Muscle layer of colon (tissue), 2 donors: ENCODE results near the gene RAPGEF1.

ENCODE experiments used
- H3K27ac ChIP-seq: one replicate; pipeline ENCODE4 v1.7.0; 2013; ENCODE audit warnings: low read depth, mild to moderate bottlenecking, low read length, moderate library complexity
- H3K27me3 ChIP-seq, 2 donors: one replicate each; pipeline ENCODE4 v1.7.0; 2013; ENCODE audit warnings: low read length in 2 of 2, mild to moderate bottlenecking in 2 of 2; ENCODE audit not compliant: insufficient read depth in 2 of 2, control insufficient read depth in 1 of 2
- H3K36me3 ChIP-seq: one replicate; pipeline ENCODE4 v1.7.0; 2013; ENCODE audit warnings: mild to moderate bottlenecking, low read length; ENCODE audit not compliant: insufficient read depth
- H3K4me1 ChIP-seq: one replicate; pipeline ENCODE4 v1.7.0; 2013; ENCODE audit warnings: mild to moderate bottlenecking, low read length; ENCODE audit not compliant: insufficient read depth
- H3K4me3 ChIP-seq, 2 donors: one replicate each; pipeline ENCODE4 v1.7.0; 2013; ENCODE audit warnings: low read length in 2 of 2, low read depth in 1 of 2, mild to moderate bottlenecking in 1 of 2, moderate library complexity in 1 of 2
- H3K9ac ChIP-seq: one replicate; pipeline ENCODE4 v1.7.0; 2013; ENCODE audit warnings: low read length
- H3K9me3 ChIP-seq: one replicate; pipeline ENCODE4 v1.7.0; 2013; ENCODE audit warnings: mild to moderate bottlenecking, low read length
- donor health status: abdominal sarcoma.
- donor health status: Adenocarcinoma of cecum.

Gene RAPGEF1

DNA sequence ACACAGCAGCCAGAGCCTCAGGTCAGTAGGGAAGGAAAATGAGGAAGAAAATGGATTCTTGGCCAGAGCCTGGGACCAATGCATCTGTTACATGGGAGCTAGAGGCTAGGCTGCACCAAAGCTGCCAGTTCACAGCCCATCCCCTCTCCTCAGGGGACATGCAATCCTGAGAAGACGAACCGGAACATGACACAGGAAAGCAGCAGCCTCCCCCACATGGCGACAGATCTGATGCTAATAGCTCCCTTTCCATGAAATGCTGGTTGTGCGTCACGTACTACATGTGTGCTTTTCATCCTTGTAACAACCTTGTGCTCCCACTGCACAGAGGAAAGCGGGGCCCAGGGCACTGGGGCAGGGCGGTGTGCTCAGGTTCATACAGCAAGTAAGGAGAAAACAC lies 127.0 kb downstream of the RAPGEF1 start:
- no peaks in the 10 kb centered on the region for H3K36me3 ChIP-seq
- no peak overlapping the region for H3K27ac ChIP-seq
- no peak overlapping the region for H3K4me3 ChIP-seq
- peaks cover 32% of the 10 kb centered on the region for H3K4me1 ChIP-seq
- H3K9me3 ChIP-seq, result no peaks in the 10 kb centered on the region
- no peaks in the 10 kb centered on the region for H3K27me3 ChIP-seq
- no peak overlapping the region for H3K9ac ChIP-seq

DNA sequence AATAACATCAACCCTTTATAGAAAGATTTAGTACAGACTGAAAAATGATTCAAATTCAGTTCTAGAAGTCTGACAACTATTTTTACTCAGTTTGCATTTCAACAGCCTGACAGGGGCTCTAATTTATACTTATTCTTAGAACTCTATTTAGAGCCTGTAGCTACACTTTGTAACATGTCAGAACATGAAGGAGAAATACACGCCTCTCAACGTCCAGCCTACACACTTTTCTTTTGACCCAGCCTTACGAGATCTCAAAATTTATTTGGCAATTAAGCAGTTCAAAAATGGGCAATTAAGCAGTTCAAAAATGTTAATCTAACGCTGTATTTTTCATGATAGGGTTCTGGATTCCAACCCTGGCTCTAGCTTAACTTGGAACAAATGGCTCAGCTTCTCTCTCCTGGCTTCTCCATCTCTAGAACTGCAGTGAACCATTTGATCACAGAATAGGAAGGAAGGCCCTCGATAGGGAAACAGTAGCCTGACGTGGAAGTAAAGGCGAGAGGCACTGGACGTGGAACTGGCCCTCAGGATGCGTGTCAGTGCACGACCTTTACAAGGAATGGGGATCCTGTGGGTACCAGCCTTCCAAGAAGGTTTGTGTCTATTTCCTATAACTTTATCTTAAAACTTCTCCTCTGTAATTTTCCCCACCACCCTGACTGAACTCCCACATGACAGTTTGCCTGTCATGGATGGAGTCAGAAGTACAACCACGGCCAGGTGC lies 128.1 kb downstream of the RAPGEF1 start:
- Histone ChIP-seq H3K4me3 (no peak overlapping the region), H3K4me1 (peaks cover 42% of the 10 kb centered on the region), H3K9me3 (no peaks in the 10 kb centered on the region), H3K27me3 (no peaks in the 10 kb centered on the region), H3K27ac (no peak overlapping the region), H3K9ac (no peak overlapping the region), H3K36me3 (no peaks in the 10 kb centered on the region)

DNA sequence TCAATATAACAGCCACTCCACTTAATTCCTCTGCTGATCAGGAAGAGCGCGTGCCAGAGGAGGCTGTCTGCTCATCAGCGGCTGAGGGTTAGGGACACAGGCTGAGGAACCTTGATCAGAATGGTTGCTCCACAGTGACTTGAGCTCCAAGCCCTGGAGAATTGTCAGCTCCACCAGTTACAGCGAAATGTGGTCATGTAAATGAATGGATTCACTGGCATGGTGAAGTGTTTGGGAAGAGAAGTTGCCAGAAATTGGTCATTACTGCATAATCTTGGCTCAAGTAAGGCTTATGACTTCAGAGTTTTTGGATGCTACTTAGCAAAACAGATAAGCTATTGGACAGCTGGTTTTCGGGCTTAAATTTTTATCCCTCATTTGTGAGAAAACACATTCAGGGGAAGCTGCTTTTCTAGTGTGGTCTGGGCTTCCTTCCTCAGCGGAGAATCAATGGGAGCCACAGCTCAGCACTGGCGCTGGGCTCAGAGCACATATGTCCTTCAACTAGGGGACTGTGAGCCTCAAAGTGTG lies 129.6 kb downstream of the RAPGEF1 start:
- Histone ChIP-seq H3K4me3 (no peak overlapping the region), H3K4me1 (peaks cover 42% of the 10 kb centered on the region), H3K27ac (peak overlapping the region; percentile 86), H3K27me3 (no peaks in the 10 kb centered on the region), H3K36me3 (peaks cover 7% of the 10 kb centered on the region), H3K9ac (peak overlapping the region; percentile 12), H3K9me3 (no peaks in the 10 kb centered on the region)

DNA sequence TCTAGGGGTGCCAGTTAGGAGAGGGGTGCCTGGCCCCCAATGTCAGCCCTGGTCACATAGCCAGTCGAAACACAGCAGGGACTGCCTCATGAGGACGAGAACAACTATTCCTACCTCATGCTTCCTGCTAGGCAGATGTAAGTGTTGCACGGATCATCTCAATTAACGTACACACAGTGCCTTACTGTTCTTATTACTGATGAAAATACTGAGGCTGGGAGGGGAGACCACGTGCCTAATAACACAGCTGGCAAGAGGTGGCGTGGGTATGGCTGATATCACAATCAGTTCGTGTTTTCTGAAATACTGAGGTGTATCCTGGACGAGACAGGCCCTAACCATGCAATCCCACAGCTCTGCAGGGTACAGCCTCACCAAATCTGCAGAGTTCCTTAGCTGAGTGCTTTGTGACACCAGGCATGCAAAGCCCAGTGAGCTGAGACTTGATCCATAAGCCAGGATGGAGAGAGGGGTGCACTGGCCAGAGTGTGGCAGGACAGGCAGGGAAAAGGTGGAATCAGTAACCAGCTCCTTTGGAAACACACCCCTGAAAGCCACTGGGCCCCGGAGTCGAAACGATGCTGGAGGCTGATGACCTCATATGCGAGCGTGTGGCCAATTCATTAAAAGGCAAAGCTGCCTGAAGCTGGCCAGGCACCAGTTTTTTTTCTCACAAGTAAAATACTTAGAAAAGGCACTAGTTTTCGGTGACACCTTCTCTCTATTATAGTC lies 130.6 kb downstream of the RAPGEF1 start:
- H3K36me3 ChIP-seq, result peaks cover 16% of the 10 kb centered on the region
- peak overlapping the region in 1 of 2 donors; percentile 36 for H3K4me3 ChIP-seq

DNA sequence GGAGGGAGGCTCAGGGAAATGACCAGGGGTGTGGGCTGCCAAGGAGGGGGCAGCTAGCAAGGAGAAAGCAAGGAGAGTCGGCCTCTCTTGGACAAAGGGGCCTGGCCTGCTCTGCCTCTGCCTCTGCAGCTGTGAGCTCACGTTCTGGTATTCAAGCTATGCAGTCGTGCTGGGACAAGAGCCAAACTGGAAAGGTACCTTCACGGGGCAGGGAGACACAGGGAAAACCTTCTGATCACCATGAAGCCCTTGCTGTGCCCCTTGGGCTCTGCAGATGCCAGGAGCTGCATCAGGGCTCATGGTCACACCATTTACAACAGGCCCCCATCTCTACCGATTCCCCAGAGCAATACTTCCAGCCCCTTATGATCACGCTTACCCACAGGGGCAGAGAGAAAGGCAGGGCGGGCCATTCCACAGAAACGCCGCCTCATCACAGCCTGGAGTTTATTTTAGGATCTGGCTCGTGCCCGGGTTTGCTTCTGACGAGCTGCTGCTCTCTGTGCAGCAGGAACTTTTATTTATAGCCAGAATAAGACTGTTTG lies 131.3 kb downstream of the RAPGEF1 start:
- H3K36me3 ChIP-seq, result peaks cover 23% of the 10 kb centered on the region
- H3K4me1 ChIP-seq, result peaks cover 42% of the 10 kb centered on the region
- H3K27me3 ChIP-seq, result no peaks in the 10 kb centered on the region
- H3K9me3 ChIP-seq, result no peaks in the 10 kb centered on the region
- peak overlapping the region; percentile 86 for H3K27ac ChIP-seq
- peak overlapping the region; percentile 51 for H3K9ac ChIP-seq
- peak overlapping the region in 1 of 2 donors; percentile 36 for H3K4me3 ChIP-seq

More for the DNA sequence above, 130.6 kb downstream of the RAPGEF1 start:
- peak overlapping the region; percentile 51 for H3K9ac ChIP-seq
- H3K27ac ChIP-seq, result peak overlapping the region; percentile 86
- no peaks in the 10 kb centered on the region for H3K27me3 ChIP-seq
- H3K4me1 ChIP-seq, result peaks cover 42% of the 10 kb centered on the region
- no peaks in the 10 kb centered on the region for H3K9me3 ChIP-seq

DNA sequence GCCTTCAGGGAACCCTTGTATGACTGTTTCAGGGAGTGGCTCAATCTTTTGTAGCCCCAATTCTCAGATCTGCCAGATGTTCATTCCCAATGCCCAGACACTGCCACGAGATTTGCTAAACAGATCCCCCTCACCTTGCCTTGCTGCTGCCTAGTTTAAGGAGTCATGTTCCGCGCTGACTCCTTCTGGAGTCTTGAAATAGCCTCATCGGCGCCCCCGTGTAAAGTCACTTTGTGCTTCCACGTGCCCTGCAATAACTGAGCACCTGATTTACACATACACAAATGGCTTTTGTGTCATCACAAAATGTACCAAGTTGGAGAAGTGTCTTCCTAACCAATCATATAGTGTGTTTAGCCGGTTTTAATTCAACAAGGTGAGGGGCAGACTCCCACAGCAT lies 132.3 kb downstream of the RAPGEF1 start:
- Histone ChIP-seq H3K4me1 (peaks cover 42% of the 10 kb centered on the region), H3K27ac (peak overlapping the region; percentile 86), H3K36me3 (peaks cover 32% of the 10 kb centered on the region)

DNA sequence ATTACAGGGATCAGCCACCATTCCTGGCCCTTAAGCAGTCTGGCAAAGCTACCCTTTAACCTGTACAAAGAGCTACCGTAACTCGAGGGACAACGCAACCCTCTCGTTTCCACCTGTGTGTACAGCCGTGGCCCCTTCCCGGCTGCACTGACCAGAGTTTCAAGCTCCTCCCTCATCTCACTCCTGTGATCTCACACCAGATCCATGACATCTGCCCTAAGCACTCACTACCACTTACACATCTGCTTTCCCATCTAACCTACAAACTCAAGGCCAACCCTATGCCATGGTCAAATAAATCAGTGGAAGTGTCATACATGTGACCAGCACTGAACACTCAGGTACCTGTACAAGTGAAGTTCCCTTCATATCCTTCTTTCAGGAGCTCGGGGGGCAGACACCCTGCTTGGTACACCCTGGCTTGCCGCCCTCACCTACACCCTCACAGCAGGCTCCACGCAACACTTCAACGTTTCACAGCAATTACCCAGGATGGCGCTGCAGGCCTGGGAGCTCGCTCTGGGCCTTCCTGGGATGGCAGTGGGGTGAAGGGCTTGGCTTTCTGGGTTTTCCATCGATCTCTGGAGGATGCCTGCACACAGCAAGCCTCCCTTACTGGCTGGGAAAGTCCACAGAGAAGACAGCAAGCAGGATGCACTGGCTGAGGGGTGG lies 132.8 kb downstream of the RAPGEF1 start:
- no peak overlapping the region for H3K9ac ChIP-seq
- peaks cover 37% of the 10 kb centered on the region for H3K36me3 ChIP-seq

More for the DNA sequence above, 132.3 kb downstream of the RAPGEF1 start:
- Histone ChIP-seq H3K9me3 (no peaks in the 10 kb centered on the region), H3K9ac (peak overlapping the region; percentile 30), H3K4me3 (no peak overlapping the region), H3K27me3 (no peaks in the 10 kb centered on the region)

DNA sequence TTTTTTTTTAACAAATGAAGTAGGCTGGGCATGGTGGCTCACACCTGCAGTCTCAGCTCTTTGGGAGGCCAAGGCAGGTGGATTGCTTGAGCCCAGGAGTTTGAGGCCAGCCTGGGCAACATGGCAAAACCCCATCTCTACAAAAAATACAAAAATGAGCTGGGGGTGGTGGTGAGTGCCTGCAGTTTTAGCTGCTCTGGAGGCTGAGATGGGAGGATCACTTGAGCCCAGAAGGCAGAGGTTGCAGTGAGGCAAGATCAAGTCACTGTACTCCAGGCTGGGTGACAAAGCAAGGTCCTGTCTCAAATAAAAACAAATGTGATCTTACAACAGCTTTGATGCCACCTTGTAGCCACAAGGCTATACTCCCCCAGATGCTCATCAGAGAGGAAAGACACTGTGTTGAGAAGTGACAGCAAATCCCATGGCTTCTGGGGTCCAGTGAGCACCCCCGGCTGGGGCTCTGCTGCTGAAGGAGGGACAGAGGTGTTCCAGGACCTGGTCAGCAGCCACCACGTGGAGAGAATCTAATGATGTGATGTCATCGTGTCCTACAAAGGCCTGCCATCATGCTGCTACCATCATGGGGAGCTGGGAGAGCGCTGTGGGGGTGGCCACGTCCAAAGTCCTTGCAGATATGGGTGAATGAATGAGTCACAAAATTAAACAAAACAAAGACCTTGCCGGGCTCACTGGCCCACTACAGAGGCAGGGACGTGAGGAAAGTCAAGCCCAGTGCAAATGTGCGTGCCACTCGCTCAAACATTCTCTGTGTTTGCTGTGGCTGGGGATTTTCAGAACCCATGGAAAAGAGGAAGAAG lies 133.9 kb downstream of the RAPGEF1 start:
- H3K4me3 ChIP-seq, result no peak overlapping the region
- H3K9ac ChIP-seq, result no peak overlapping the region
- peaks cover 42% of the 10 kb centered on the region for H3K4me1 ChIP-seq
- no peaks in the 10 kb centered on the region for H3K9me3 ChIP-seq
- no peak overlapping the region for H3K27ac ChIP-seq
- no peaks in the 10 kb centered on the region for H3K27me3 ChIP-seq
- peaks cover 46% of the 10 kb centered on the region for H3K36me3 ChIP-seq

More for the DNA sequence above, 132.8 kb downstream of the RAPGEF1 start:
- Histone ChIP-seq H3K4me1 (peaks cover 42% of the 10 kb centered on the region), H3K27me3 (no peaks in the 10 kb centered on the region), H3K9me3 (no peaks in the 10 kb centered on the region), H3K4me3 (no peak overlapping the region), H3K27ac (no peak overlapping the region)

DNA sequence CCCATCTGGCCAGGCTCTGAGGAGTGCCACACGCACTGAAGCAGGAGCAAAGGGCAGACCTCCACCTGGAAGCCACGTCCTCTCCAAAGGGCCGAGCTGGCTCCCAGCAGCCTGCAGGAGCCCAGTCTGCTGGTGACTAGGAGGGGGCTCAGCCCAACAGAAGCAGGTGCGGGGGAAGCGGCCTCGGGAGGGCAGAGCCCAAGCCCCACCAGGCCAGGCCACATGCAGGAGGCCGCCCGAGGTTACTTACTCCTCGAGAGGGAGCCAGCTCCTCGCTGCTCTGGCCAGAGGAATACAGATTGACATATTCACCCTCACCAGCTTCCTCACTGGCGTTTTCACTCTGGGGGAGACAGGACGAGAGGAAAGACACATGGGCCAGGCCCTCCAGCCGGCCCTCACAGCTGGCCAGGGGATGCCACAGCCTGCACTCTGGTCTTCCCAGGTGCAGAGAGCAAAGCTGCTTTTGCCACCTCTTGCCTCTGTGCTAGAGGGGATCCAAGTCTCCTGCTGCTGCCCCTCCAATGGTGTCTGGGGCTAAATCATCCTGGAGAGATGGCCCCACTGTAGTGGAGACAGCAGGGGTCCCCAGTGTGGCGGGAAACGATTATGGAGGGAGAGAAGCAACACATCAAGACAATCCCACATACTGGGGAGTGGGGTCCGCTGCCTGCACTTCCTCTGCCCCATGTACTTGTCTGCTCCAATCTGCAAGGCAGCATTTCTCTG lies 136.0 kb downstream of the RAPGEF1 start:
- no peaks in the 10 kb centered on the region for H3K9me3 ChIP-seq
- peaks cover 54% of the 10 kb centered on the region for H3K36me3 ChIP-seq
- peaks cover 21% of the 10 kb centered on the region for H3K4me1 ChIP-seq
- H3K9ac ChIP-seq, result no peak overlapping the region
- H3K4me3 ChIP-seq, result no peak overlapping the region
- H3K27me3 ChIP-seq, result no peaks in the 10 kb centered on the region
- no peak overlapping the region for H3K27ac ChIP-seq

DNA sequence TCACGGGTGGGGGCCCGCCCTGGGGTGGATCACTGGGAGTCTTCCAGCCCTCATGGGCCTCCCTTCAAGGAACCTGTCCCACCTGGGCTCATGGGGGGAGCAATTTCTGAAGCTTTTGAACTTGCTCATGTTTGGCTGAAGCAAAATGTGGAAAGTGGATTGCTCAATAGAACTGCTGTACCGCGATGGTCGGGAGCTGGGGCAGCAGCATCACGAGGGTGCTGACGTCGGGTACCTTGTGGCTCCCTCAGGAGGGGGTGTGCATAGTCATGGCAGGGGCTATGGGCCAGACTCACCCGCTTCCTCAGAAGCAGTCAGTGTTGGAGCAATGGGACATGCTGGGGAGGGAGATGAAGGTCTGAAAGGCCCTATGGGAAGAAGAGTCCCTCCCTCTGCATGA lies 136.7 kb downstream of the RAPGEF1 start:
- H3K4me3 ChIP-seq, result no peak overlapping the region
- peaks cover 14% of the 10 kb centered on the region for H3K4me1 ChIP-seq
- H3K27me3 ChIP-seq, result no peaks in the 10 kb centered on the region
- no peaks in the 10 kb centered on the region for H3K9me3 ChIP-seq
- H3K36me3 ChIP-seq, result peaks cover 58% of the 10 kb centered on the region
- H3K9ac ChIP-seq, result no peak overlapping the region
- no peak overlapping the region for H3K27ac ChIP-seq
